ENCODE data around the gene SLC16A1. TPM values are rescaled to one million over a fixed set of nuclear protein-coding genes. Genes with fewer than 3 reads are reported as not detected.

The SLC16A1 gene
- total RNA-seq, 4 donors from 2014 or later = 27.9 to 46.5 (median 36.9) TPM

DNA sequence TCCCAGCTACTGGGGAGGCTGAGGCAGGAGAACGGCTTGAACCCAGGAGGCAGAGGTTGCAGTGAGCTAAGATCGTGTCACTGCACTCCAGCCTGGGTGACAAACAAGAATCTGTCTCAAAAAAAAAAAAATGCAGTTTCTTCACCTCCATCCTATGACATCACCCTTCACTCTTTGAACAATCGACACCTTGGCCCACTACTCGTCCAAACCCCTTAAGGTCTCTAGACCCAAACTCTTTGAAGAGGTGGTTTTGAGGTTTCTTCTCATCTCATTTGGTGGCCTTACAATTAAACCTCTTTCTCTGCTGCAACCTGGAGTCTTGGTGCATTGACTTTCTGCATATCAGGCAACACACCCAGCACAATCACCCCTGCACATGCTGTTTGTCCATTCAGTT is 86.1 kb downstream of the SLC16A1 start:
- 88 to 100% methylated on average over 4 of the region's 4 CpGs for WGBS, 2 donors (ENCODE audit: low coverage in 1 of 2)
- Histone ChIP-seq H3K27me3 (no peaks in the 10 kb centered on the region), H3K4me1 (no peaks in the 10 kb centered on the region), H3K4me3 (no peak overlapping the region), H3K9me3 (no peaks in the 10 kb centered on the region), H3K27ac (no peak overlapping the region), H3K36me3 (no peaks in the 10 kb centered on the region)
- no peak for ATAC-seq
- TF ChIP-seq POLR2AphosphoS5 (IDR thresholded peaks at IDR 0.05) (no peak), POLR2A (IDR thresholded peaks at IDR 0.05) (no peak)
- TF ChIP-seq, protein P1, sequence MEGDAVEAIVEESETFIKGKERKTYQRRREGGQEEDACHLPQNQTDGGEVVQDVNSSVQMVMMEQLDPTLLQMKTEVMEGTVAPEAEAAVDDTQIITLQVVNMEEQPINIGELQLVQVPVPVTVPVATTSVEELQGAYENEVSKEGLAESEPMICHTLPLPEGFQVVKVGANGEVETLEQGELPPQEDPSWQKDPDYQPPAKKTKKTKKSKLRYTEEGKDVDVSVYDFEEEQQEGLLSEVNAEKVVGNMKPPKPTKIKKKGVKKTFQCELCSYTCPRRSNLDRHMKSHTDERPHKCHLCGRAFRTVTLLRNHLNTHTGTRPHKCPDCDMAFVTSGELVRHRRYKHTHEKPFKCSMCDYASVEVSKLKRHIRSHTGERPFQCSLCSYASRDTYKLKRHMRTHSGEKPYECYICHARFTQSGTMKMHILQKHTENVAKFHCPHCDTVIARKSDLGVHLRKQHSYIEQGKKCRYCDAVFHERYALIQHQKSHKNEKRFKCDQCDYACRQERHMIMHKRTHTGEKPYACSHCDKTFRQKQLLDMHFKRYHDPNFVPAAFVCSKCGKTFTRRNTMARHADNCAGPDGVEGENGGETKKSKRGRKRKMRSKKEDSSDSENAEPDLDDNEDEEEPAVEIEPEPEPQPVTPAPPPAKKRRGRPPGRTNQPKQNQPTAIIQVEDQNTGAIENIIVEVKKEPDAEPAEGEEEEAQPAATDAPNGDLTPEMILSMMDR (IDR thresholded peaks at IDR 0.05) = no peak

DNA sequence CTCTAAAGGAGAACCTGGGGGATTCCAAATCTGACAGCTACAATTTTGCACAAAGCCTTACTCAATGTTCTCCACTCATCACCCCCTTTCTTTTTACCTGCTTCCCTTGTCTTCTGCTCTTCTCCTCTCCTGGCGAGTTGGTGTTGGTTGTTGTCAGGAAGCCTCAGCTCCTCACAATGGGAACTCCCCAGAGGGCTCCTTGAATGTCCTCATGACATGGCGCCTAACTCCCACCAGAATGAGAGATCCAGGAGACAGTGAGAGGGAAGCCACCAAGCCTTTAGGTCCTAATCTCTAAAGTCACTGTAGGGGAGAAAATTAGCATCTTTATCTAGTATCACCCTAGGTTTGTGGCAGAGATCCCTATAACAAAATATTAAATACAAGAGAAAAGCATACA is 87.8 kb downstream of the SLC16A1 start:
- no peaks in the 10 kb centered on the region for H3K4me1 ChIP-seq
- WGBS, 2 donors (ENCODE audit: low coverage in 1 of 2) = no CpG with 5 or more reads among the region's 2 CpGs
- no peak for ATAC-seq
- H3K27me3 ChIP-seq = no peaks in the 10 kb centered on the region
- H3K27ac ChIP-seq = no peak overlapping the region
- no peak for TF ChIP-seq EP300 (IDR thresholded peaks at IDR 0.05)
- TF ChIP-seq, protein P1 (IDR thresholded peaks at IDR 0.05) = no peak
- TF ChIP-seq POLR2AphosphoS5 (IDR thresholded peaks at IDR 0.05) = no peak
- no peak for TF ChIP-seq POLR2A (IDR thresholded peaks at IDR 0.05)
- no peak overlapping the region for H3K4me3 ChIP-seq
- no peaks in the 10 kb centered on the region for H3K36me3 ChIP-seq
- H3K9me3 ChIP-seq = no peaks in the 10 kb centered on the region

DNA sequence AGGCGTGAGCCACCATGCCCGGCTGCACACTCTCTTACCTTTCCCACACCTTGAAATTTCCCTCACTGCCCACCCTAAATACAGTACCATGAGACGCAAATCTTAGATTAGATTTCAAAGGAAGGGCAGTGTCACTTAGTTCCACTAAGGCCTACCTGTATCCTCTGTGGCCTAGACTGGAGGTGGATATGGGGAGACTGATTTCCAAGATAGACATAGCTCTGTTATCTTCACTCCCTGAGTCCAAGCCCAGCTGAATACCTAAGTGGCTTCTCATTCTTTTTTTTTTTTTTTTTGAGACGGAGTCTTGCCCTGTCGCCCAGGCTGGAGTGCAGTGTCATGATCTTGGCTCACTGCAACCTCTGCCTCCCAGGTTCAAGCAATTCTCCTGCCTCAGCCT is 89.0 kb downstream of the SLC16A1 start:
- H3K4me3 ChIP-seq = no peak overlapping the region
- H3K27ac ChIP-seq = no peak overlapping the region
- no peaks in the 10 kb centered on the region for H3K9me3 ChIP-seq
- H3K36me3 ChIP-seq = no peaks in the 10 kb centered on the region
- H3K4me1 ChIP-seq = no peaks in the 10 kb centered on the region
- 89 to 100% methylated on average over 2 to 5 of the region's 5 CpGs for WGBS, 2 donors (ENCODE audit: low coverage in 1 of 2)
- H3K27me3 ChIP-seq = no peaks in the 10 kb centered on the region
- no peak for TF ChIP-seq POLR2AphosphoS5 (IDR thresholded peaks at IDR 0.05)
- TF ChIP-seq POLR2A (IDR thresholded peaks at IDR 0.05) = no peak
- TF ChIP-seq, protein P1 (IDR thresholded peaks at IDR 0.05) = no peak
- no peak for TF ChIP-seq EP300 (IDR thresholded peaks at IDR 0.05)
- ATAC-seq = no peak

DNA sequence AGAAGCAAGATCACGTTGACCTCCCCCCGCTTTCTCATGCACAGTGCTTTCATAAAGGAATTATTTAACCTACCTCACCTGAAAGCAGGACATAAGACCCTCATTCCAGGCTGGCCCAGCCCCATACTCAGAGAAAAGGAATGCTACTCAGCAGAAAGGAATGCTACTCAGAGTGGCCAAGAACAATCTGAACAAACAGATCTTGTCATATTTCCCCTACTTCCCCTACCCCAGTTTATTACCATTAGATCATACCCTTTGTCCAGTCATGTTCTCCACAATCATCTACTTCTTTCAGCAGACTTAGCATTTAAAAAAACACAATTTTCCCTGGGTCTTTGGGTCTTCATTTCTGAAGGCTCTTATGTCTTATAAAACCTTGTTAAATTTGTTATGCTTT is 89.8 kb downstream of the SLC16A1 start:
- Histone ChIP-seq H3K27ac (no peak overlapping the region), H3K4me1 (no peaks in the 10 kb centered on the region), H3K4me3 (no peak overlapping the region), H3K27me3 (no peaks in the 10 kb centered on the region), H3K36me3 (no peaks in the 10 kb centered on the region), H3K9me3 (no peaks in the 10 kb centered on the region)
- TF ChIP-seq EP300 (IDR thresholded peaks at IDR 0.05) (no peak), POLR2AphosphoS5 (IDR thresholded peaks at IDR 0.05) (no peak), POLR2A (IDR thresholded peaks at IDR 0.05) (no peak)
- TF ChIP-seq, protein P1 (IDR thresholded peaks at IDR 0.05) = no peak
- WGBS, 2 donors (ENCODE audit: low coverage in 1 of 2) = 92 to 100% methylated on average over 2 of the region's 2 CpGs
- no peak for ATAC-seq

DNA sequence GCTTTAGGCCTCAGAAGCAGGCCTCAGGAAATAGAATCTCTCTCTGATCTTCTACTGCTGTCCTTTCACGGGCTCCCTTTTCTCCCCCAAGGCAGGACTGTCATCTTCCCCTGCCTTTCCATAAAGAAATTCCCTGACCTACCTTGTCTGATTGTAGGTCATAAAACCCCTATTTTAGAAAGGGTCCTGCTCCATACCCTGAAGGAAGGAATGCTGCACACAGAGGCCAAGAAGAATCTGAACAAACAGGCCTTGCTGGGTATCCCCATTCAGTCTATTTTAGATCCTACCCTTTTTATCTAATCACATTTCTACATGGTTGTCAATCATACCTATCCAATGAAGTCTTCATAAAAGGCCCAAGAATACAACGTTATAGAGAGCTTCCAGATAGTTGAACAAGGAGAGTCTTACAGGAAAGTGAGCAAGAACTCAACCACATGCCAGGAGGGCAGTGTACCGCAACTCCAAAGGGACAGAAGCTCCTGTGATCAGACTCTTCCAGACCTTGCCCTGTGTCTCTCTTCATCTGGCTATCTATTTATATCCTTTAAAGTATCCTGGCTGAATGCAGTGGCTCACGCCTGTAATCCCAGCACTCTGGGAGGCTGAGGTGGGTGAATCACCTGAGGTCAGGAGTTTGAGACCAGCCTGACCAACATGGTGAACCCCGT is 93.1 kb downstream of the SLC16A1 start:
- 84 to 88% methylated on average over 1 to 4 of the region's 5 CpGs for whole genome bisulfite sequencing, 2 donors (ENCODE audit: low coverage in 1 of 2)
- no peak for ATAC-seq
- H3K36me3 ChIP-seq = no peaks in the 10 kb centered on the region
- no peaks in the 10 kb centered on the region for H3K9me3 ChIP-seq
- TF ChIP-seq POLR2A (IDR thresholded peaks at IDR 0.05) = no peak
- no peak for TF ChIP-seq EP300 (IDR thresholded peaks at IDR 0.05)
- no peak for TF ChIP-seq POLR2AphosphoS5 (IDR thresholded peaks at IDR 0.05)
- TF ChIP-seq, protein P1 (IDR thresholded peaks at IDR 0.05) = no peak
- H3K4me3 ChIP-seq = no peak overlapping the region
- H3K27me3 ChIP-seq = no peaks in the 10 kb centered on the region
- H3K4me1 ChIP-seq = no peaks in the 10 kb centered on the region
- H3K27ac ChIP-seq = no peak overlapping the region

Measured in gastroesophageal sphincter (tissue), 4 donors.